HS-5 (cell line): ENCODE measurements around the gene ZNF169.
"Not testable (repeated sequence)": the region's sequence is repeated elsewhere in the genome, so short reads cannot be mapped to it uniquely, and the experiment has no call there.

Source experiments
- DNase-seq: peaks from one replicate; pipeline ENCODE4 v3.0.0-alpha.2; 2012; ENCODE audit warnings: low read depth

ZNF169 gene

GRCh38 chr9:94348754-94349153 lies 89.7 kb downstream of the ZNF169 start:
- not testable (repeated sequence) for DNase-seq
